Breast epithelium (tissue), 4 donors: ENCODE data around the gene CBFA2T3. TPM values are rescaled to one million over a fixed set of nuclear protein-coding genes. Genes with fewer than 3 reads are reported as not detected.

Experiments used
- DNase-seq, 2 donors: peaks; one replicate each; pipeline ENCODE4 v3.0.0-alpha.2; 2019; ENCODE audit warnings: low spot score in 2 of 2
- H3K27ac ChIP-seq, 2 donors: fragments of 200-600 bp; sonication (generic) in 1 of 2; one replicate each; pipeline ENCODE4 v1.5.1; 2016 to 2019; ENCODE audit warnings: mild to moderate bottlenecking in 1 of 2
- H3K27me3 ChIP-seq, 2 donors: fragments of 200-600 bp; sonication (generic) in 1 of 2; one replicate each; pipeline versions ENCODE4 v1.5.1 to v1.6.0; 2017 to 2019; ENCODE audit warnings: control low read depth in 1 of 2, mild to moderate bottlenecking in 1 of 2
- H3K36me3 ChIP-seq: fragments of 200-600 bp; one replicate; pipeline ENCODE4 v1.5.1; 2019
- H3K4me1 ChIP-seq, 2 donors: fragments of 200-600 bp; sonication (generic); one replicate each; pipeline ENCODE4 v1.5.1; 2016 to 2019; ENCODE audit warnings: control low read depth in 1 of 2
- H3K4me3 ChIP-seq, 3 donors: fragments of 200-600 bp; sonication (generic); 1 replicate in 2 of 3; 2 replicates in 1 of 3; pipeline ENCODE4 v1.5.1; 2016 to 2019; ENCODE audit warnings: mild to moderate bottlenecking in 3 of 3, moderate library complexity in 2 of 3
- H3K9me3 ChIP-seq, 2 donors: fragments of 200-600 bp; sonication (generic) in 1 of 2; one replicate each; pipeline ENCODE4 v1.5.1; 2016 to 2019; ENCODE audit warnings: control low read depth in 1 of 2
- CTCF ChIP-seq, 3 donors: fragments of 450-650 bp; IDR thresholded peaks; one replicate each; pipeline ENCODE4 v1.5.1; 2016 to 2017; ENCODE audit warnings: antibody characterized with exemption in 3 of 3, mild to moderate bottlenecking in 3 of 3, moderate library complexity in 3 of 3
- POLR2A ChIP-seq: fragments of 450-650 bp; IDR thresholded peaks from one replicate; pipeline ENCODE4 v1.6.1; 2016; ENCODE audit warnings: antibody characterized with exemption, mild to moderate bottlenecking, moderate library complexity
- POLR2AphosphoS5 ChIP-seq, 3 donors: sonication (generic); formaldehyde crosslinking; IDR thresholded peaks; one replicate each; pipeline ENCODE4 v1.6.1; 2017; ENCODE audit warnings: antibody characterized with exemption in 3 of 3
- intact Hi-C: fragments of 100-400 bp; cut with DNase I; formaldehyde crosslinking; loops from one replicate; pipeline ENCODE4 v1.15.1; 2023; ENCODE audit warnings: low total_unique reads
- total RNA-seq, 3 donors: library from RNA; depleted of rRNA; stranded (reverse); fragments of >200 nt; gene quantifications; one replicate each; pipeline ENCODE4 v1.1.0, GENCODE V29; 2016

Gene CBFA2T3
- total RNA-seq, 3 donors from 2014 or later = 0.64 to 2.3 (median 0.88) TPM

GRCh38 chr16:88902744-88903143 is 74.3 kb downstream of the CBFA2T3 start:
- TF ChIP-seq POLR2A (no peak), POLR2AphosphoS5 (IDR thresholded peaks at IDR 0.05) (no peak), CTCF (IDR thresholded peaks at IDR 0.05) (no peak)
- DNase-seq = no peak
- Histone ChIP-seq H3K27ac (no peak overlapping the region), H3K36me3 (no peaks in the 10 kb centered on the region), H3K27me3 (no peaks in the 10 kb centered on the region), H3K4me3 (no peak overlapping the region), H3K4me1 (no peaks in the 10 kb centered on the region), H3K9me3 (no peaks in the 10 kb centered on the region)
- intact Hi-C loops = no loop called here

- intact Hi-C loops = no loop called here
- DNase-seq = no peak
- Histone ChIP-seq H3K27me3 (no peaks in the 10 kb centered on the region), H3K27ac (no peak overlapping the region), H3K4me1 (no peaks in the 10 kb centered on the region), H3K36me3 (no peaks in the 10 kb centered on the region), H3K4me3 (no peak overlapping the region), H3K9me3 (no peaks in the 10 kb centered on the region)
- TF ChIP-seq POLR2AphosphoS5 (IDR thresholded peaks at IDR 0.05) = no peak
- no peak for TF ChIP-seq POLR2A
Observed at GRCh38 chr16:88901718-88902337, 75.2 kb downstream of the CBFA2T3 start.

GRCh38 chr16:88900662-88901052 is 76.3 kb downstream of the CBFA2T3 start:
- no peaks in the 10 kb centered on the region for H3K4me1 ChIP-seq
- intact Hi-C loops = no loop called here
- H3K36me3 ChIP-seq = no peaks in the 10 kb centered on the region
- H3K27ac ChIP-seq = no peak overlapping the region
- H3K4me3 ChIP-seq = no peak overlapping the region
- TF ChIP-seq POLR2AphosphoS5 (IDR thresholded peaks at IDR 0.05) = no peak
- H3K27me3 ChIP-seq = no peaks in the 10 kb centered on the region
- no peaks in the 10 kb centered on the region for H3K9me3 ChIP-seq
- no peak for DNase-seq

- TF ChIP-seq CTCF (IDR thresholded peaks at IDR 0.05) (no peak), POLR2A (no peak), POLR2AphosphoS5 (IDR thresholded peaks at IDR 0.05) (no peak)
- intact Hi-C loops = no loop called here
Observed at GRCh38 chr16:88899901-88900661, 76.9 kb downstream of the CBFA2T3 start.

GRCh38 chr16:88897696-88898425 is 79.1 kb downstream of the CBFA2T3 start:
- no peaks in the 10 kb centered on the region for H3K9me3 ChIP-seq
- TF ChIP-seq CTCF (IDR thresholded peaks at IDR 0.05) (no peak), POLR2A (no peak), POLR2AphosphoS5 (IDR thresholded peaks at IDR 0.05) (no peak)
- intact Hi-C loops = no loop called here
- H3K27me3 ChIP-seq = no peaks in the 10 kb centered on the region
- no peak overlapping the region for H3K27ac ChIP-seq
- no peak overlapping the region for H3K4me3 ChIP-seq
- H3K4me1 ChIP-seq = no peaks in the 10 kb centered on the region
- no peaks in the 10 kb centered on the region for H3K36me3 ChIP-seq
- no peak for DNase-seq

More at GRCh38 chr16:88899901-88900661, 76.9 kb downstream of the CBFA2T3 start:
- H3K4me3 ChIP-seq = no peak overlapping the region
- no peaks in the 10 kb centered on the region for H3K9me3 ChIP-seq
- H3K4me1 ChIP-seq = no peaks in the 10 kb centered on the region
- no peaks in the 10 kb centered on the region for H3K36me3 ChIP-seq
- H3K27me3 ChIP-seq = no peaks in the 10 kb centered on the region
- DNase-seq = no peak
- H3K27ac ChIP-seq = no peak overlapping the region
